SHP77 treated with DMSO at 0.1 percent for 48 hours (cell line): Measurements from ENCODE around the gene MAP2K1.

Experiments
- DNase-seq: peaks from one replicate; lab custom pipeline; 2025; lab: John Stamatoyannopoulos, UW

The MAP2K1 gene

DNA sequence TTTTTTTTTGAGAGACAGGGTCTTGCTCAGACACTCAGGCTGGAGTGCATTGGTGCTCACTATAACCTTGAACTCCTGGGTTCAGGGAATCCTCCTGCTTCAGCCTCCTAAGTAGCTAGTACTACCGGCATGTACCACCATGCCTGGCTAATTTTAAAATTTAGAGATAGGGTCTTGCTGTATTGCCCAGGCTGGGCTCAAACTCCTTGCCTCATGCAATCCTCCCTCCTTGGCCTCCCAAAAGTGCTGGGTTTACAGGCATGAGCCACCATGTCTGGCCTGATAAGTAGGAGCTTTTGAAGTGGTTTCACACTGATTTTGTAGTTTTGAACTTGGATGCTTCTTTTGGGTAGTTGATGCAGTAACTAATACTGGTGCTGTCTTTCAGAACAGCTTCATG lies 7.8 kb downstream of the MAP2K1 start:
- no peak for DNase-seq

DNA sequence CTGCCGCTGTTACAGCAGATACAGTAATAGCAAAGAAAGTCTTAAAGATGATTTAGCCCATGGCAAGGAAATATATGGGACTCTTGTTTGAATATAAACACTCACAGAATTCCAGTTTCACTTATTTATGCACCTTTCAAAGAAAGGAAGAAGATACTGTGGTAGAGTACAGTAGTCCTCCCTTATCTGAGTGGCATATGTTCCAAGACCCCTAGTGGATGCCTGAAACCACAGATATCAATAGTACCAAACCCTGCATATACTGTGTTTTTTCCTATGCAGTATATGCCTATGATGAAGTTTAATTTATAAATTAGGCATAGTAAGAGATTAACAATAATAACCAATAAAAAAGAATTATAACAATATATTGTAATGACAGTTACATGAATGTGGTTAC lies 8.2 kb downstream of the MAP2K1 start:
- no peak for DNase-seq

DNA sequence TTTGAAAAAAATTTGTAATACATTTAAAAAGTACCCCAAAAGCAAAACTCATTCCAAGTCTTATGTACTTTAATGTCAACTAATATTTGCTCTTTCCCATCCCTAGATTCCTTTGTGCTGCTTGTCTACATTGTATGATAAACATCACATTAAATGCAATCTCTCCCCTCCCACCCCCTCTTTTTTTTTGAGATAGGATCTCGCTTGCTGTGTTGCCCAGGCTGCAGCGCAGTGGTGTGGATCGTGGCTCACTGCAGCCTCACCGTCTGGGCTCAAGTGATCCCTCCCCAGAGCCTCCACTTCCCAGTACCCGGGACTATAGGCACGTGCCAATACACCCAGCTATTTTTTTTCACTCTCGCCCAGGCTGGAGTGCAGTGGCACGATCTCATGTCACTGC lies 12.6 kb downstream of the MAP2K1 start:
- DNase-seq = no peak

DNA sequence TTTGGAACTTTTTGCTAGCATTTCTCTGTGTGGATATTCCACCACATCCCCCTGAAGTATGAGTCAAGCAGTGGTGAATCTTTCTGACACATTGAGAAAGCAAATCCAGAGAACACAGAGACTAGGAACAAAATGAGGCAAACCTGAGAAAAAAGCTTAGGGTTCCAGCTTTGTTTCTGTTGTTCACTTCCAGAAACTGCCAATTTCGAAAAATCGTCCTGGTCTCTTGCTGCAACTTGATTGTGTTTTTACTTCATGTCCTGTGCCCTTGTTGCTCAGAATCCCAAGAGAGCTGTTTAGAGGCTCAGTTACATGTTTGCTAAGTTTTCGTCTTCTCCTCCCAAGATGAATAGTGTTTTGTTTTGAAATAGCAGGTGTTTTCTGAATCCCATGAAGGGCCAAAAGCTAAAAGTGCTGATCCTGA lies 13.7 kb downstream of the MAP2K1 start:
- DNase-seq = no peak

DNA sequence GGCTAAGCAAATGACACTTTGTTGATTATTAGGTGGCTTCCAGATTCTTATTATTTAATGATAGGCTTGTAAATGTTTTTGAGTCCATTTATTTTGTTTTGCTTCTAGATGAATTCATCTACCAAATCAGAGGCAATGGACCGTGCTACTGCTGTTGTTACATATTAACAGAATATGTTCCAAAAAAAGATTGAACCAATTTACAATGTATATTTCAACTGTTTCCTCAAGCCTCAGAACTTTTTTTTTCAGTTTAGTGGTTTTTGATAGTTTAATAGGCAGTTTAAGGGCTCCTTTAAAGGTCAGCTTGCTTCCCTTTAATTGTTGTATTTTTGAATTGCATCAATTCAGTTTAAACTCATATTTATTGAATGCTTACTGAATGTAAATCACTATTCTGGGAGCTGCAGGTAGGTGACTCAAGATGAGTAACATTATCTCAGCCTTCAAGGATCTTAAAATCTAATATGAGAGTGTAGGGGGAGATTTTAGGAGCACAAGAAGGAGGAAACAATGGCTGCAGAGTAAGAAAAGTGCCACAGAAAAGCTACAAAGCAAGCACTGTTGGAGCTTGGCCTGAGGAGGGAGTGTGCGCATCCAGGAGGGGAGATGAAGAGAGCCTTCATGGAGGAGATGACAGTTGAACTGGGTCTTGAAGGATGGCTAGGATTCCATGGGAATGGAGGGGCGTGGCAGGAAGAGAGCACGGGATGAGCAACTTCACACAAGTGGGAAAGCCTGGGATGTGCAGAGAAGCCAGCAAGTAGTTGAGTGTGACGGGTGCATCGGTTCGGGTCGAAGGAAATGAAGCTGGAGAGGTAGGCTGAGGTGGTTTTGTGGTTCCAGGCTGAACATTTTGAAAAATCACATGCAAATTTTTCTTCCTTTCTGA lies 14.7 kb downstream of the MAP2K1 start:
- no peak for DNase-seq

DNA sequence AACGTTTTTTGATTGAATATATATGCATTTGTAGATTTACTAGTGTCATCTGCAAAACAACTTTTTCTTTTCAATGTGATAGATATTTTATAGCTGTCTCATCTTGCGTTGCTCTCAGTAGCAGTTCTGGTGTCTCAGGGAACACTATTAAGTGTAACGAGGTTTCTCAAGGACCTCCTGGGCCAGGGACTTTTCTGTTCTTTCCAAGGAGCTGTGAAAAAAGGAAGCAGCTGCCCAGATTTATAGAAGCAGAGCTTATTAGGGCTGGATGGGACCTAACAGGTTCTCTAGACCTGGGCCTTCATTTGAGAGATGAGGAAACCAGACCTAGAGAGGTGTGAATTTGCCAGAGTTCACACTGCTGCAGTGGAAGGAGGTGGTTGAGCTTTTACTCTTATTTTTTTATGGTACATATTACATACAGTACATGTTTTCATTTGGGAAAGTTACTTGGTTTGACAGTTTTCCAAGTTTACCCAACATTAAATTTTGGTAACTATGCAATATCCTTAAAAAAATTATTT lies 16.1 kb downstream of the MAP2K1 start:
- DNase-seq = no peak

DNA sequence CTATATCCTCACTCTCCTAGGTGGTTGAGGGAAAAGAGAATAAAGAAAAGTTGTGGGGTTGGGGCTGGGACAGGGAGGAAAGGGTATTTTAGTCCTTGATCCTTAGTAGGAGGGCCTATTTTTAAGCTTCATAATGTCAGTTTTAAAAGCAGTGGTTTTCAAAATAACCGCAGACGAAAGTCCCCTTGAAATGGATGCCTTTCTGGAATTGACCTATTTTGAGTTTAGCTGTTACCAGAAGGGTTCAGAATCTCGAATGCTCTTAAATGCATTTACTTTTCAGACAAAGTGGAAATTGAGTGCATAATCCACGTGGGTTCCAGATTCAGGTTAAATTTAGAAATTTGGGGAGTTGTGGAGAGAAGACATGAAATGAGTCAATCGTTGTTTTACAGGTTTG lies 16.6 kb downstream of the MAP2K1 start:
- DNase-seq = no peak

DNA sequence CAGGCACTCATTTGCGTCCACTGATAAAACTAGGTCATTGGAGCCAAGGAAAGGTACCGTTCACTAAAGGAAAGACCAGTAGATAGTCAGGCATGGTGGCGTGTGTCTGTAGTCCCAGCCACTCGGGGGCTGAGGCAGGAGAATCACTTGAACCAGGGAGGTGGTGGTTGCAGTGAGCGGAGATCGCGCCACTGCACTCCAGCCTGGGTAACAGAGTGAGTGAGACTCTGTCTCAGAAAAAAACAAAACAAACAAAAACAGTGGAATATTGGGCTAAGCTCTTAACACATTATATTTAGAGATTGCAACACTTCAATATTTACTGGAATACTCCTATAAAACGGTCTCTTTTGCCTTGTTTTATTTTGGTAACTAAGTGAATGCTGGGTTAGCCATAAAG lies 17.4 kb downstream of the MAP2K1 start:
- DNase-seq = no peak

DNA sequence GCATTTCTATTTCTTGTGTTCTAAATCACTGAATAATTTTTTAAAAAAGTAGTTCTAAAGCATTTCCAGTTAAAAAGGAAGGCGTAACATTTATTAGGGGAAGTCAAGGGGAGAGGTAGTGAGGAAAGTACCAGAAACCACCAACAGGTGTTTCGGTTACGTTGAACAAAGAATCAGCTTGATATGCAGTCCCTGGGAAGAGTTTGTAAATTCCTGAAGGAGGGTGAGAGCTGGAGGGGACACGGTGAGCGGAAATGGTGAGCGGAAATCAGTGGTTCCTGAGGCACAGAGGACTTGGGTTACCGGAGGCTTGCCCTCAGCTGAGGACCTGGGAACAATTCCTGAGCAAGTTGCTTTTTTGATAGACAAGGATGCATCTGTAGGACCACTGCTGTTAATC lies 17.8 kb downstream of the MAP2K1 start:
- DNase-seq = no peak

DNA sequence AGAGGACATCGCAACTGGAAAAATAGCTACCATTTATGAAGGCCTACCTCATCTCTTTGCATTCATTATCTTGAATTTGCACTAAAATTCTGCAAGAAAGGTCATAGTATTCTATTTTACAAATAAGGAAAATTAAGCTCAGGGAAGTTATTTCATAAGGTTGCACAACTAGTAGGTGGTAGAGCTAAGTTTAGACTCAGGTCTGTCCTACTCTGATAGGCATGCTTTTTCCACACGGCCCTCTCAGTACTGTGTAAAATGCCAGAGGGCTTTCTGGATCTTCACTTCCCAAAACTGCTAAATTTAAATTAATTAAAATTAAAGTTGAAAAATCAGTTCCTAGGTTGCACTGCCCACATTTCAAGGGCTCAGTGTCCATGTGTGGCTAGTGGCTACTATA lies 18.3 kb downstream of the MAP2K1 start:
- DNase-seq = no peak

DNA sequence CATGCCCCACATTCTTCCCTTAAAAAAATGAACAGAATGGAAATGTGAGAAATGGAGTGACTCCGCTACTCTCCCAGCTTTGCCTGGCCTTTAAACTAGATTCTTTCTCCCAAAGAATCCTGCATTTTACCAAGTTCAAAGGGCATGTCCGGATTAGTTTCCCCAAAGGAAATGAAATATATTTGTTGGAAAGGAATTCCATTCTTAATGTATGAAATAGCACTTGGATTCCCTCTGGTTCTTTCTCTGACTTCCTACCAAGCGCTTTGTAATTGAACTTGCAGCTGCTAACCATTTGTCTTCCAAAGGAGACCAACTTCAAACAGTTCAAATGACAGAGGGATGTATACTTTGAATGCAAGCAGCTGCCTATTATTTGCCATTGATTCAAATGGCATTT lies 18.9 kb downstream of the MAP2K1 start:
- peak; percentile 62 for DNase-seq

DNA sequence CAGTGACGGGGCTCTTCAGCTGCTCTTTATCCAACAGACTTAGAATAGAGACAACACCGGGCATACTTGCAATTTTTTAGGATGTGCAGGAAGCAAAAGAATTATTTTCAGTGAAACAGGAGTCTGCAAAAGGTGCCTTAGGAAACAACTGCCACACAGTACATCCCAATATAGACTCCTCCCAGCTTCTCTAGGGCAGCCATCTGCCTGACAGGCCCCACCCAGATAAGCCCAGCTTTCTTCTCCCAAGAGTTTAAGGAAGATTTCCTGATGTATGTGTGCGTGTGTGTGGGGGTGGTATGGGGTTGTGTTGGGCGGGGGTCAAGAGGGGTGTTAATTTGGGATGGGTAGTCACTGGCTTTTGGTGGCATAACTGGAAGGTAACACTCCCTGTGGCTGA lies 21.5 kb downstream of the MAP2K1 start:
- DNase-seq = no peak

DNA sequence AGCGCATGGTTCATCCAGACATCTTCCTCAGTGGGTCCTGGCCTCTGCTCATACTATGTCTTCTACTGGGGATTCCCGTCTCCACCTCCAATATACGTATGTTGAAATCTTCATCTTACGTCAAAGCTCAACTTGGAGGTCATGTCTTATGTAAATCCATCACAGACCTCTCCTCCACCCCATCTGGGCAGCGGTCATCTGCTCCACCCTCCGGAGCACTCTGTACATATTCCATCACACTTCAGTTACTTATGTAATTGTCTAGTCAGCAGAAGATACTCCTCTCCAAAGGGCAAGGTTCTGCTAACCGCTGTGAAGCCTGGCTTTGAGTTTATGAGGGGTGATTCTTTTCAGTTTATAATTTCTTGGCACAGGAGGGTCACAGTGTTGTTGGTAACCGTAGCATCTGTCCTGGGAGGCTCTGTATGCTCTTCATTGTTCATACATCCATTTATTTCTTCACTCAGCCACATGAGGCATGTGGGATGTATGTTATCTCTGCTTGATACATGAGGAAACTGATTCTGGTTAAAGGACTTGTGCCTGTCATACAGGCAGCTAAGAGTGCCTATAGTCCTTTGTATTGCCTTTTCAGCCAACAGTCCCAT lies 22.1 kb downstream of the MAP2K1 start:
- DNase-seq = no peak

DNA sequence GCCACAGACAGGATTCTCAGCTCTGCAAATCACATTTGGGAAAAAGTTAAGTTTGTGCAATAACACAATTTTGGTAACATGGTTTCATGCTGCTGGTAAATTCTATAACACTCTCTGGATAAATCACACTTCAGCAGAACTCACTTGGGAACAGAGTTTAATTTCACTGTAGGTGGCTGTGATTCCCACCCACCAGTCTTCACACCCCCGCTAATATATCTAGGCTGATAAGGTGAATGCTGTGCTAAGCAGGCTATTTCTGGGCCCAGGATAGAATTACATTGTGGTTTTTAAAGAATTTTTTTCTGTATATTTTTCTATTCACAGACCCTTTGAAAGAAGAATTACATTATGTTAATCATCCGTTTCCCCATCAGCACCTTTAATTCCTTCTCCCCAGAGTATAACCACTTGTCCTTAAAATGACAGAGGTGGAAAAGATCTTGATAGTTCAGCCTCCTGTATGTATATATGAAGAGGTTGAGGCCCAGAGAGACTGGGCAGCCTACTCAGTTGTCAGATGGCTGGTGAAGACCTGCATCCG lies 22.9 kb downstream of the MAP2K1 start:
- DNase-seq = no peak

DNA sequence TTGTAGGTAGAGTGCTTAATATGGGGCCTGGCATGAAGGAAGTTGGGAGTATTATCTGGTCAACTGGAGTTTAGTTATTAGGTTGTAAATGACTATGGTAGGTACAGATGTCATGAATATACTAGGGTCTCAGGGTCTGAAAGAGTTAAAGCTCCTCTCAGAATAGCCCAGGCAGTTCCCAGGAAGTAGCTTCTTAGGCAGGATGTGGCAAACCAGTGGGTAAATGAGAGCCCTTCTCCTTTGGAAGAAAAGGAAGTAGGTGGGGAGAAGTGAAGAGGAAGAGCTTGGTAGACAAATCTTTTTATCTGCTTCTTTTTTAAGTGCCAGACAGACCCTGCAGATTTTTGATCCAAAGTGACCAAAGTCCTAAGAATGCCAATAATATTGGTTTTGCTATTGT lies 24.5 kb downstream of the MAP2K1 start:
- DNase-seq = no peak

DNA sequence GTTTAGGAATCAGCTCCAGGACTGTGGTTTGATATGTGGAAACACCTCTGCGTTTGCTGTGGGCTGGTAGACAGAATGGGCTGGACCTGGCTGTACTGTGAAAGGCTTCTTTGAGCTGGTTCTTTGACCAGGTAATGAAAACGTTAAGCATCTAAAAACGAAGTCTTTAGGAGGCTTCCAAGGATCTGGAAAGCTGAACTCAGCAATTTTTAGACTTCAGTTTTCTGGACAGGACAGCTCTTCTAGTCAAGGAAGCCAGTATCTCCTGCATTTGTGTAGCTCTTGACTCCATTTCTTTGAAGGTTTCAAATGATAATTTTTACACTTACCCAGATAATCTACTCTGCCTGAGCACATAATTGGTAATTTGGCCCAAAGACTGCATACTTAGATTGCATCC lies 25.5 kb downstream of the MAP2K1 start:
- DNase-seq = no peak

DNA sequence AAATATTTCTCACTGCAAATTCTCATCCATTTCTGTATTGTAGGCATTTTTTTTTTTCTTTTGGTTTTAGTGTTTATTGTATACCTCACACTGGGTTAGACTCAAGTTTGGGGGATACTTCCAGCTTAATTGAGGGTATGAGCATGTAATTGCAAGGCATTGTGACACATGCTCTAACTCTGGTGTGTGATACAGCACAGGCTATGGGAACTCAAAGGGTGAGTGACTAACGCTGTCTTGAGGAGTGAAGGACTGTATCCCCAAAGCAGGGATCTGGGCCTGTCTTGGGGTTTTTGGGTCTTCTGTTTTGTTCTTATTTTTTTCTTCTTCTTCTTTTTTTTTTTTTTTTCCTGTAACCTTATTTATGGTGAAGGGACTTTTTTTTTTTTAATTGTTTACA lies 26.9 kb downstream of the MAP2K1 start:
- no peak for DNase-seq

DNA sequence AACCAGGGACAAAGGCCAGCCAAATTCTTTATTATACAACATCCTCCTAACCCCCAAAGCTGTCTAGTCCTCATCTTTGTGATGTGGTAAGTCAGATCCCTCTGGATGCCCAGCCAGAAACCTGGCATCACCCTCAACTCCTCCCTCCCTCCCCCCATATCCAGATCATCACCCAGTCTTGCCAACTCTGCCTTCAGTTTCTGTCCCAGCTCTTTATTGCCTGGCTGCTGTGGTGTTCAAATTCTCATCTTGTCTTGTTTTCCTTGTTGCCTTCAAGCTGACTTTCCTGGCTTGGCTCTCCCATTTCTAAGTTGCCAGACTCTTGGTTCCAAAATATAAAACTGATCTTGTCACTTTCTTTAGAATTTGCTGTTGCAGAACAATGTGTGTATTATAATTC lies 28.6 kb downstream of the MAP2K1 start:
- DNase-seq = no peak

DNA sequence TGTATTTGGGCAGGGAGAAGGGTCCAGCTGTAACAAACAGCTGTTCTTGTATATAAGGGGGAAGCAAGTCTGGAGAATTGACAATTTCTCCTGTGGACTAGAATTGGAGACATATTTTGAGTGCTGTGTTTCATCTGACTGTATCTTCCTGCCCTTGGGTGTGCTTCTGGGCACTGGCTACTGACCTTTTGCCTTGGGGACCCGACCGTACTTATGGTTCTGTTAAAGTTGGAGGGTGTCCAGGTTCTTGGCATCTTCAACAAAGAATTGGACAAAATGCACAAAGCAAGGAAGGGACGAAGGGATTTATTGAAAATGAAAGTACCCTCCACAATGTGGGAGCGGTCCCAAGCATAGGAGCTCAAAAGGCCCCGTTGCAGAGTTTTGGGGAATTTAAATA lies 31.0 kb downstream of the MAP2K1 start:
- DNase-seq = no peak

DNA sequence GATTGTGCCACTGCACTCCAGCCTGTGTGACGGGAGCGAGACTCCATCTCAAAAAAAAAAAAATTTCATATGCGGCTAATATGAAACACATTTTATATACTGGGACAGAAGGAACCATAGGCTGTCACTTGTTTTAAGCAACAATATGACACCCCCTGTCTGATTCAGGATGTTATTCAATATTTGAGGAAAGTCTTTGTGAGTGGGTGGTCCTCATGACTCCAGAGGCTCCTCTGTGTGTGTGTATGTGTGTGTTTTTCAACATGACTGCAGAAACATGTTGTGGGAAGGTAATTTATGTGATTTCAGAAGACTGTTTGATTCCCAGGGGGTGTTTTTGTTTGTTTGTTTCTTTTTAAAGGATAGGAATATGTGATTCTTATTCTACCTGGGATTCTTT lies 32.8 kb downstream of the MAP2K1 start:
- no peak for DNase-seq

DNA sequence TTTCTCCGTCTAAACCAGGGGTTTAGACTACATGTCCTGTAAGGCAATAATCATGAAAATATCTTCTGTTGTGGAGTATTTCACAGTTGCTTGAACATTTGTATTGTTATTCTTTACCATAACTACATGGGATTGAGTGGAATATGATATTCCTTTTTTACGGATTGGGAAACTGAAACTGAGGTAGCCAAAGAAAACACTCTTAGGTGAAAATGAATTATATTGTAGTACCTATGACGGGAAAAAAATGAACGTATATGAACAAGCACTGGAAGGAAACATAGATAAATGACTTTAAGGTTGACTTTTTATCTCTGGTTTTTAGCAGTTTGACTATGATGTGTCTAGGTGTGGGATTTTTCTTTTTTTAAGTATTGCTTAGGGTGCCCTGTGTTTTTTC lies 35.6 kb downstream of the MAP2K1 start:
- no peak for DNase-seq

DNA sequence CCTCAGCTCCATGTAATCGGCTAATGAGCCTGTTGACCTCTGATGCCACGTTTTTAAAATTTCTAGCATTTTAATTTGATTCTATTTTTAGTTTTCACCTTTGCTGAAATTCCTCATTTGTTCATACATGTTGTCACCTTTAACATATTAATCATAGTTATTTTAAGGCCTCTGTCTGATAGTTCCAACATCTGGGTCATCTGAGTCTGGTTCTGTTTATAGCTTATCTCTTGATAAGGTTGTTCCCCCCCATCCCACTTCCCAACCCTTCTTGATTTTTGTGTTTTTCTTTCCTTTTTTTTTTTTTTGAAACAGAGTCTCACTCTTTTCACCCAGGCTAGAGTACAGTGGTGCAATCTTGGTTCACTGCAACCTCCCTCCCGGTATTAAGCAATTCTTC lies 36.4 kb downstream of the MAP2K1 start:
- no peak for DNase-seq

DNA sequence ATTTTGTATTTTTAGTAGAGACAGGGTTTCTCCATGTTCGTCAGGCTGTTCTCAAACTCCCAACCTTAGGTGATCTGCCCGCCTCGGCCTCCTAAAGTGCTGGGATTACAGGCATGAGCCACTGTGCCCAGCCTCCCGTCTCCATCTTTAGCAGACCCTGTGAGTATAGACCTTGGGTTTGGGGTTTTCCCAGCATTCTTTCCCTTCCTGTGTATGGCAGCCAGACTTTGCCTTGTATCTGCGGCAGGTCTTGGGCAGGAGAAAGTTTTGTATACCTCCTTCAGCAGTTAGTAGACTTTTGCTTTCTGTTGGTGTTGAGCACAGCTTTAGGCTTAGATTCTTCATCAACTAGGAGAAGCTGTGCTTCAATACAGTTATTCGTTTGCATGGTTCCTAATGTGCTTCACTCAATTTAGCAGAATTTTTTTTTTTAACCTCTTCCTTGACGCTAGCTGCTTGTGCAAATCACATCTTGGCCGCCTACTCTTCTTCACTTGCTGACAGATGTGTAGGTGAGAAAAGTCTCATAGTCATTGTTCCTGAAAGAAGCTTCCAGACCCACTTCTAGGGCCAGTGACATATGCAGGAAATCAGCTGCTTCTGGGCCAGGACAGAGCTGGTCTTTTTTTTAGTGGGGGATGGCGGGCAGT lies 38.4 kb downstream of the MAP2K1 start:
- DNase-seq = no peak
